Renal cortical epithelial cell (primary cell): ENCODE results near the gene FATE1. TPM values are rescaled to one million over a fixed set of nuclear protein-coding genes. Genes with fewer than 3 reads are reported as not detected.

Experiments
- DNase-seq: peaks from one replicate; pipeline ENCODE4 v3.0.0-alpha.2; 2011; ENCODE audit warnings: low read depth
- total RNA-seq: library from RNA; depleted of rRNA; stranded (reverse); fragments of >200 nt; gene quantifications from 2 replicates; pipeline ENCODE4 v1.2.3, GENCODE V29; 2014

The FATE1 gene
- total RNA-seq, 1 donor from 2014 or later: not detected

DNA sequence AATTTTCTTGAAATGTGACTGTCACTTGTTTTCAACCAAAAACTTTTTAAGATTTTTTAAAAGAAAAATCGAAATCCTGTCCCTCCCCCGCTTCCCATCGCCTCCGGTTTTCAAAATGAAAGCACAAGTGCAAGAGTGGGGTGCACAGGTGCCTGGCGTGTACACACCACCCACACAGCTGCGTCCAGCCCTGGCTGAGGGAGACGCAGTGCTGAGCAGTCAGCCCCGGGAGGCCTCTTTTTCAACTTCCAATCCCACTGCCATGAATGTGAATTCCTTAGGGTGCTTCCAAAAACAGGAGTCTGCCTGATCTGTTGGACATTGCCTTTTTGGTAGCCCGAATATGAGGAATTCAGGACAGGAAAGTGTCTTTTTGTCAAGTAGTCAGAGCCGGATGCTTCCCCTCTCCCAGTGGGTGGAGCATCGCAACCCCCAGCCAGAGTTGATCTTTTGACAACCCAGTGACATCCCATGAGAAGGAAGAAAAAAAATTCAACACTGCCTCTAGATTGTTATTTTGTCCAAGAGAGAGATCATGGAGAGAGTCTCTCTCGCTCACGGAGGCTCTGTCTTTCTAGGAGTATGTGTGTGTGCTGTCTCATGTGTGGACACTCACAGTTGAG is 11.7 kb upstream of the FATE1 start:
- DNase-seq: no peak

DNA sequence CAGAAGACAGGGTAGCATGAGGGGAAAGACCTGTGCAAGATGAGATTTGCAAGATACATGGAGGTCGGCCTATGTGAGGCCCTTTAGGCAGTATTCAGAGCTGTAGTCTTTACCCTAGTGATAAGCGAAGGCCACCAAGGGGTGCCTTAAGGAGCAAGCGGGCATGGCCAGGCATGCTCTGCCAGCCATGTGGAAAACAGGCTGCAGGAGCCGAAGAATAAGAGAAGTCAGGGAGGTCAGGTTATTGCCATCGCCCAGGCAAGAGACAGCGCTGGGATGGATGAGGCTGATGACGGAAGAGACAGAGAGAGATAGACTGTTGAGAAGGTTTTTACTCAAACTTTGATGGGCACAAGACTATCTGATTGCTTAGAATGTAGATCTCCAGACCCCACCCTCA is 7.0 kb upstream of the FATE1 start:
- DNase-seq: no peak

DNA sequence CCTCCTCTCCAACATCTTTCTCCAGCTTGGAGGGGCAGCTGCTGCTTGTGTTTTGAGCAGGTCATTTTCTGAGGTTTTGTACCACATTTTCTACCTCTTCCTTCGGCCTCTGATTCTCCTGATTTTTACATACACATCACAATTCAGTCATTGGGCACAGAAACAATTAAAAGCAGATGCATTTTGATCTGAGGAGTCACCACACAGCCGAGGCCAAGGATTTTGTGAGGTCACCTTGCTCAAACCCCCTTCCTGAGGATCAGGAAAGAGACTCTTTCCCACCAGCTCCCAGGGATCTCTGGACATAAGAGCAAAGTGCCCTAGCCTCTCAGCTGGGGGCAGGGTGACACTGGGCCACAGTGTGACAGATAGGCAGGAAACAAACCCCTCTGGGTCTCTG is 5.4 kb upstream of the FATE1 start:
- DNase-seq: no peak

DNA sequence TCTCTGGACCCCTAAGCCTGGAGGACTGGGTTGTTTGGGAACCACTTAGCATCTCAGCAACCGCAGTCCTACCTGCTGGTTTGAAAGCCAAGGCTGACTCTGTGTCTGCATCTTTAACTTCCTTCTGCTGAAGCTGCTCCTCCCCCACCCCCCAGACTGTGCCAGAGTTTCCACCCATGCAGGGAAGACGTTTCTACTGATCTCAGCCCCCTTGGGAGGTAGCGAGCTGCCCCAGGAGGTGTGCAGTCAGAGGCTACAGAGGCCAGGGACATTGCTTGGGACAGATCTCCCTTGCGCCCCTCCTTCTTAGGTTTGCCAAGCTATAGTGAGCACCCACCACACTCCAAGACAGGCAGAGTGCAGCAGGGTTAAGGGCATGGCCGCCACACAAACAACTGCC is 4.7 kb upstream of the FATE1 start:
- no peak for DNase-seq

DNA sequence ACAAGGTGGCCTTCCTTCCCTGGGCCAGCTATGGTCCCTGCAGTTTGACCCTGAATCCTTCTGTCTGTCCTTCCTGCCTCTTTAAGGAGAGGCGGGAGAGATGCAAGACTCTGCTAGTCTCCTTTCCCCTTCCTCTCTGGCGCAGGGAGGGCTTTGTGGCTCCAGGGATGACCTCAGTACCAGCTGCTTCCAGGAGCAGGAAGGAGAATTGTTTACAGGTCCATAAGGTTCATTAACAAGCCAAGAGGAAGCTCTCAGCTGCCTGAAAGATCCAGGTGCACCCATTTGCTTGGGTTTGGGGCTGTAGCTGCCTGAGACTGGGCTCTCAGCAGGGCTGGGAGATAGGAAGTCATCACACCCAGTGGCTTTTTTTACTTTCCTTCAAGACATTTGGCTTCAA is 4.0 kb upstream of the FATE1 start:
- no peak for DNase-seq

DNA sequence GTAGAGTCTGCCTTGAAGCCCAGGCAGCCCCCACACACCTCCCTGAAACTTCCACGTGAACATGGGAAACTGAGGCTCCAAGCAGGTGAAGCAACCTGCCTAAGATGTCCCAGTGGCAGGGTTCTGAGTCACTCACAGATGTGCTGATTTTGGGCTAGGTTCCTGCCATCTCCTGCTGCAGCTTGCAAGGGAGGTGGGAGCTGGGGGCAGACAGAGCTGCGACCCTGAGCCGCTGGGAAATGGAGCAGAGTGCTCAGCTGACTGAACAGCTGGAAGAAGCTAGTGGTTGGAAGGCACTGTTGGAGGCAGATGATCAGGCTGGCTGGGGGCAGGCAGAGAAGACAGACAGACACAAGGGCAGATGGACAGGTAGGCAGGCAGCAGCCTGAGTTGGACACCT is 3.6 kb upstream of the FATE1 start:
- DNase-seq: no peak

DNA sequence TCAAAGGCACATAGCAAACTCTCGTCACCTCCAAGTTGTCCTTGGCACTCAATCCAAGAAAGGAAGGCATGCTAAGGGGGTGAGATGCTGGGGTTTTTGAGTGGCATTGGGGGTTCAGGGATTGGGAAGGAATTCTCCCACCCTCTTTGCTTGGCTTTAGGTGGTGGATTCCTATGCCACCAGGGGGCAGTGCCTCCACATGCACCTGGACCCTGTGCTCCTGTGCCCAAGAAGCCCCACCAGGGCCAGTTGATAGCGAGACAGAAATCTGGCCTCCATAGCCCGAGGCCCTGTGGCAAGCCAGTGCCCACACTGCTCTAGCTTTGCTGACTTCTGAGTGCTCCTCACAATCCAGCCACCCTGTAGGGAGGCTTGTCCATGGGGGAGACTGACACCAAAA is 2.0 kb upstream of the FATE1 start:
- DNase-seq: no peak

DNA sequence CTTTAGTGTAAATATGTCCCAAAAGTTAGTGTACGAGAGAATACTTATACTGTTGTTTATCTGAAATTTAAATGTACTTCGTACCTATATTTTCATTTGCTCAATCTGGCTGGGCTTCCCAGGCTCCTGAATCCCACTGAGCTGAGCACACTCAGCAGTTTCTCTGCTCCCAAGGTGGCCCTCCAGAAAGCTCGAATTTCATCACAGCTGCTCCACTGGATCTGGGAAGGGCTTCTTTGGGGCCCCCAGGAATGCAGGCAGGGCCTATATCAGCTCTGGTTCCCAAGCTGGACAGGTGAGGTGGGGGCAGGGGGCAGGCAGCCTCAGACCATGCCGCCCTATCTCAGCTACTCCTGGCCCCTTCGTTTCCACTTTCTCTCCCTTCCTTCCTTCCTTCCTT is 1.5 kb upstream of the FATE1 start:
- DNase-seq: no peak

DNA sequence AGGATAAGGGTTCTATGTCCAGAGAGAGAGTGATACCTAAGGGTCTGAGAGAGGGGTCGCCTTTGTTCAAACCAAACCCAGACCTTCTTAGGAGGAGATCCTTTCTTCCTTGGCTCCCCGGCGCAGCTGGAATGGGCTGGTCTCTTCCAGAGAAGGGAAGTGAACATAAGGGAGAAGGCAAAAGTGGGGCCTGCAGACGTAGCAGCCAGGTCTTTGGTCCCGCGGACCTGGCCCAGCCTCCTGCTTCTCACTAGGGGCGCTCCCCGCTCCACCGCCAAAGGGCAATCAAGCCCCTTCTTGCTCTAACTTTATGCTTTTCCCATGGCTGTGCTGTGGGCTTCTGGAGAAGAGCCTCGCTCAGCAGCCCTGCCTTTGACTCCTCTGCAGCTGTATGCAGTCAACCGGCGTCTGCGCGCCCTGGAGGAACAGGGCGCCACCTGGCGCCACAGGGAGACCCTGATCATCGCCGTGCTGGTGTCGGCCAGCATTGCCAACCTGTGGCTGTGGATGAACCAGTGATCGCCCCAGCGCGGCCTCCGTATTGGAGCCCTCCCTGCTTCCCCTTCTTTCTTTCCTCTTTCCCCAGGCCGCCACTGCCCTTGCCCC is 6.5 kb downstream of the FATE1 start:
- DNase-seq: no peak

DNA sequence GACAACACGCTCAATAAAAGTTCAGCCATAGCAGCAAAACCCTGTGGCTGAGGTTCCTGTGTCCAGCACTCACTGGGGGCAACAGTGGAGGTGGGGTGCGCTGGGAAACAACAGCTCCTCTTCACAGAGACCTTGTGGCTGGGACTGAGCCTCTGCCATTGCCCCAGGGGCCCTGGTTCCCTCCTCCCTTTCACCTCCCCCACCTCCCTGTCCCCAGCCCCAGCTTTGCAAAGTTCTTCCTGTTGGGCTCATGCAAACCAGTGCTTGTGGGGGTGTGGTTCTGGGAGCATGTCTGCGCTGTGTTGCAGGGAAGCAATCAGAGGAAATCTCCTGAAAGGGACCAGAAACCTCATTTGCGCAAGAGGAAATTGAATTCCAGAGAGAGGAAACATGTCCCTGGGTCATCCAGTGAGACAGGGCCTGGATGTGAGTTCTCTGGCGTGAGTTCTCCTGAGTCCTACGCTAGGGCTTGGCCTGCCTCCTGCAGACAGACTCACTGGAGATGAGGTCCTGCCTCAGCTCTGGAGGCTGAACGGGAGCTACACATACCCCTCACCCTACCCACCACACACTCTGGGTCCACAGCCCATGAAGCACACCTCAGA is 7.4 kb downstream of the FATE1 start:
- no peak for DNase-seq

DNA sequence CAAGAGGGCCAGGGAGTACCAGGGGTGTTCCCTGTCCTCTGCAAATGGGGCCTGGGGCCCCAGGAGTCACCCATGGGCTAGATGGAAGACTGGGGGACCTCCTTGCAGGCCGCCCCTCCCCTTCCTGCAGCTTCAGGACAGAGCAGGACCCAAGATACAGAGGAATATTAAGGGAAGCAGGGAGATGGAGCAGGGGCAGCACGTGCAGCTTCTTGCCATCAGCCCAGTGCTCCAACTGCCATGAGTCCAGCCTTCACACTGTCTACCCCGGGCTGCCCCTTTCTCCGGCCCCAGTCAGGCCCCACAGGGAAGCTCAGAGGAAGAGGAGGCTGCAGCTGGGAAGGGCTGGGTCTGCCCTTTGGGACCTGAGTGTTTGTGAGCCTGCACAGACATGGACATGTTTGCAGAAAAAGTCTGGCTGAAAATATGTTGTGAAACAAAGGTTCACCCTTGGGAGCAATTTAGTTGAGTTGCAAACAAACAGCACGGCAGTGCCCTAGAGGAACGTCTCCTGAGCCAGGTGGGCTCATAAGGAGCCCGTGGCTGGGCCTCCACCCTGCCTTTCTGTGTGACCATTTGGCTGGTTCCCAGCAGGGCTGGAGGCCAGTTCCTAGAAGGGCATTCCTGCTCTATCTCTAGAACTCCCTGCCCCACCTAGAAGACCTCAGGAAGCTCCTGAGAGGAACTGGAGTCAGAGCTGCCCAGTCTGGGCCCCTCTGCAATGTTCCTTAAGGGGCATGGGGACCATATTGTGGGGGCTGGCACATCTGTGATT is 8.9 kb downstream of the FATE1 start:
- no peak for DNase-seq

DNA sequence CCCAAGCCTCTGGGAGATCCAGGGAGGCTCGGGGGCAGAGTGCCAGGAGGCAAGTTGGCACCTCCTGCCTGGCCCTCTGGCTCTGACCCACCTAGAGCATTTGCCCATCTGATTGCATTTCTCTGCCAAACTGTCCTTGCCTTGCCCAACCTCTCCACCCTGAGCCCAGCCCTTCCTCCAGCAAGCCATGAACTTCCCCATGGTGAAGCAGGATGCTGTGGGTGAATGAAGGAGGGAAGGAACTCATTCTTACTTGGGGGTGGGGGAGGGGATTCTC is 9.4 kb downstream of the FATE1 start:
- DNase-seq: no peak

DNA sequence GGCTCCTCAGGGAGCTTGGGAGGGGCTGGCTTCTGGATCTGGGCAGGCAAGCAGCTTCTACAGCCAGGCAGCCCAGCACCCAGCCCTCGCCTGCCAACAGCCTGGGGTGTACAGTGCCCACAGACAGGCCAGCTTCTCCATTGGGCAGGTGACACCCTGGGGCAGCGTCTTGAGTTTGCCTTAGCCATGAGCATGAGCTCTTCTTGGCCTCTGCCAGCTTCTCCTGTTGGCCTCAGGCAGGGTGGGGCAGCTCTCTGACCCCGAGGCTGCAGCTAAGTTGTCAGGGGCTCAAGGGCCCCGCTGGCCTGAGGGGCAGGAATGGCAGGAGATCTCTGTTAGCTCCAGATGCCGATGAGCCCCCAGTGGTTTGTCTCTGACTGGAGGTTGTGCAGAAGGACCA is 10.9 kb downstream of the FATE1 start:
- no peak for DNase-seq

DNA sequence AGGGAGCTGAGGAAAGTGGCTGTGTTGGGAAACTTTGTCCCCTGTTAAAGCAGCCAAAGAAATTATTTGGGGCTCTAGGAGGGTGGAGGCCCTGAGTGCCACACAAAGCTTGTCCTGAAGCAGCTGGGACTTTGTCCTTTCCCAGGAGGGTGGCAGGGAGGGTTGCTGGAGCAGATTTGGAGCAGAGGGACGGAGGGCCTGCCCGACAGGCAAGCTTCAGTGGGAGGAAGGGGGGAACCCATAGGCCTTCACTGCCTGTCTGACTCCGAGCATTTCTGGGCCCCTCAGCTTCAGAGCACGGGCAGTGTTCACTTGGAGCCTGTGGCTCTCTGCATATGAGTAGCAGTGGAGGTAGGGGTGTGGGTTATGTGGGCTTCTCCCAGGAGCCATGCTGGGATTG is 11.5 kb downstream of the FATE1 start:
- DNase-seq: no peak

DNA sequence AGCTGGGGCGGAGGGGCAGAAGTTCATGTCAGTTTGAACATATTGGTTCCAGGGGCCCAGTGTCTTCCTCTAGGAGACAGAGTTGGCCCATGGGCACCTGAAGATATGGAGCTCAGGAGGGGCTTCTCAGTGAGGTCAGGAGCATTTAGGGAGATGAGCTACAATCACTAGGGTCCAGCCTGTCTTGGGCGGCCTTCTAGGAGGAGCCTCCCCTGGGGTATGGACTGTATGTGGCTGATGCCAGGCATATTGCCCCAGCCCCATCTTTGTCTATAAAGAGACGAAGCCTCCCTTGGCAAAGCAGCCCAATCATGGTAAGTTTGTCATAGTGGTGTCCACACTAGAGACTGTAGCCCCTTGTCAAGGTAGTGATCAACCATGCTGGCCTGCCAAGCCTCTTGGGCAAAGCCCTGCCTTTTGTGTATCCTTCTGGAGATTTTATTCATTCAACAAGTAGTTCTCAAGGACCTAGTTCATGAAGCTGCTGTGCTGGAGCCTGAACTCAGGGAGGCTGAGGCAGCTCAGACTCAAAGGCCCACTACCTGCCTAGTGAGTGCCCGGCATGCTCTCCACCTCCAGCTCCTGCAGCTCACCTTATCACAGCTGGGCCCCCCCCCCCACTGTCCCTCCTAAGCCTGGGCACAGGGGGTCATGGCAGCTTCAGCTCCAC is 13.4 kb downstream of the FATE1 start:
- DNase-seq: no peak

DNA sequence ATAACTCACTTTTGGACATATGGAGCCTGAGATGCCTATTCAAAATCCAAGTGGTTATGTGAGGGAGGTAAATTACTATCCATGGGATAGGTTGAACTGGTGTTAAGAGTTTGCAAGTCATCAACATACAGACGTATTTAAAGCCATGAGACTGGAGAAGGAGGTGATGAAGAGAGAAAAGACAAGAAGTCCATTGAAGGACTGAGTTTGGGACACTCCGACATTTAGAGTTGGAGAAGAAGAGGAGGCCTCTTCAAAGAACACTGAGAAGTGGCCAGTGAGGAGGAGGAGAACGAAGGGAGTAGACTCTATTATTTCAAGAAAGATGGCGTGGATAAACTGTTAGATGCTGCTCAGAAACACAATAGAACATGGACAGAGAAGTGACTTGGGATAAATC is 18.6 kb downstream of the FATE1 start, which contains the start of gene CNGA2:
Gene CNGA2, plus strand, starts transcription at position 301 of the 400 bp plus-strand sequence. CDS start 3,738 bp downstream, outside the sequence.
- DNase-seq: no peak

DNA sequence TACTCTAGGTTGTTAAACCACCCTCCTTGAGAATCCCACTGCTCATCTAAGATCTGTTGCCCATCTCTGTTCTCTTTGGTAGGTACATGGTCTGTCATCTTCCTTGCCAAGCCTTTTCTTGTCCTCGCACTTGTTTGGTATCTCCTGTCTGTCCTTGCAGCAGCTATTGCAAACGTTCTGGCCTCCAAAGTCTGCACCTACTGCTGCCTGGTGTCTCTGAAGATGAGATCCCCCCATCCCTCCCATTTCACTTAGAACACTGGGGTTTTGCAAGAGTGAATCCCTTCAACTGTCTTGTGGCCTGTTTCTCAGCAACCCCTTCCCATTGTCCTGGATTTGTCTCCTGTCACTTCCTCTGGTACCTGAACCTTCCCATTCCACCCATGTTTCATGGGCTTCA is 19.4 kb downstream of the FATE1 start:
- no peak for DNase-seq

DNA sequence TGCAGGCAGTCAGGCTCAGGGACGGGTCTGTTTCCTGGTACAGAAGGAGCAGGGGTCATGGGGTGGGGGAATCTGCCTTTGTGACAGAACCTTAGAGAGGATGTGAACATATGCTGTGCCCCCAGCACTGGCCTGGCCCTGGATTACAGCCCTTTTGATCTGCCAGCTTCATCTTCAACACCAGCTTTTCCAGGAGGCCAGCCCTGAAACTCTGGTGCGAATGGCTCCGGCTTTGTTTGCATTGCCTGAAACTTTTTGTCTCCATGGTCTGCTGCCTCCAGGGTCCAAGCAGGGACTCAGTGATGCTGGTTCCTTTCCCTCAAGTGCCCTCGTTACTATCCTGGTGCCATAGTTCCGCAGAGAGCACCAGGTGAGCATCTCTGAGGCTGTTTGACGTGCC is 20.9 kb downstream of the FATE1 start:
- no peak for DNase-seq

DNA sequence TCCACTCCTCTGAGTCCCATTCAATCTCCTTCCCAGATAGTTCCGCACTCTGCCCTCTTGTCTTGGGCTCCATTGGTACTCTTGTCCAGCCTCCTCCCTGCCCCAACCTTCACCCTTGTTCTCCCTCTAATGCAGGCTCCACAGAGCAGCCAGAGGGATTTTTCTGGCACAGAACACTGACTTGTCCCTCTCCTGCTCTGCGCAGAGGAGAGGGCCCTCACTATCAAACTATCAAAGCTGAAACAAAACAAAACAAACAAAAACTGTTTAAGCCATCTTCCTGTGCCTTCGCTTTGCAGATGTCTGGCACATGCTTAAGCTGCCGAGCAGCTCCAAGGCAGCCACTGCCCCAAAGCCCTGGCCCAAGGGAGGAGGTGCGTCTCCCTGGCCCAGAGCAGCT is 21.7 kb downstream of the FATE1 start:
- no peak for DNase-seq

DNA sequence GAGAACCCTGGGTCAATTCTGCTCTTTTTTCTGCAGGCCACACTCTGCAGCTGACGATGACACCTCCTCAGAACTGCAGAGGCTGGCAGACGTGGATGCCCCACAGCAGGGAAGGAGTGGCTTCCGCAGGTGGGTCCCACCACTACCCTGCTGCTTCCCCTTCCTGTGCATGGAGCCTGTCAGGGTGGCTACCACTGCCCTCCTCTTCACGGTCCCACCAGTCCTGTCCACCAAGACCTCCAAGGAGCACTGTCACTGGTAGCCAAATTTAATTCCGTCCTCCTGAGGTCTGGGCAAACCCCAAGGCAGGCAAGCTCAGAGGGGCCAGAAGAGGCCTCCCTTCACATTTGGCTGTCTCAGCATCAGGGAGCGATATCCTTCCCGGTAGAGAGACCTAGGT is 22.9 kb downstream of the FATE1 start:
- no peak for DNase-seq

DNA sequence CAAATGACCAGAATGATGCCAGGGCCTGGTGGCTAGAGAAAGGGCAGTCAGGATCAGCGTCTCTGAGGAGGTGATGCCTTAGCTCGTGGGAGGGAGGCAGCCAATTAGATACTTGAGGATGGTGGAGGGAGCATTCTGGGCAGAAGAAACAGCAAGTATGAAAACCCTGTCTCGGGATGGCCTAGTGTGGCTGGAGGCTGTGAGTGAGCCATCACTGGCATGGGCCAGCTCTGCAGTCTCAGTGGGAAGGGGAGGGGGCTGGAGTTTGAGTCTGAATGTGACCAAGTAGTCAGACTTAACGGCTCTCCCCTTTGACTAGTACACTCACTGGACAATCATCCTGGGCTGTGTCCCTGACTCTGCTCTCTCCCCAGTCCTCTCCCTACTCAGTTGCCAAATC is 25.8 kb downstream of the FATE1 start:
- DNase-seq: no peak

DNA sequence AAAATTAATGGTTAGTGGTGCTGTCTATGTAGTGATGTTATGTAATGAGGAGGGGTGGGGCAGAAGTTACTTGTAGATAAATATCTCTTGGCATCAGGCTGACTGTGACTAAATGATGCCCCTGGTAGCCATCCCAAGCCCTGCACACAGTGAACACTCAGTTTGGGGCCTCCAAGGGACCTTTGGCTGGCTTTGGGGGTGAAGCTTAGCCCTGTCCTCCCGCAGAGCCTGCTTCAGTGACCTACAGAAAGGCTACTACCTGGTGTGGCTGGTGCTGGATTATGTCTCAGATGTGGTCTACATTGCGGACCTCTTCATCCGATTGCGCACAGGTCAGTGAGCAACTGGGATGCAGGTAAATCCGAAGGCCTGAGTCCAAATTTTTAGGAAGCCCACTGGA is 26.5 kb downstream of the FATE1 start:
- DNase-seq: no peak
